ENCODE data around the gene AP2B1.

DNA sequence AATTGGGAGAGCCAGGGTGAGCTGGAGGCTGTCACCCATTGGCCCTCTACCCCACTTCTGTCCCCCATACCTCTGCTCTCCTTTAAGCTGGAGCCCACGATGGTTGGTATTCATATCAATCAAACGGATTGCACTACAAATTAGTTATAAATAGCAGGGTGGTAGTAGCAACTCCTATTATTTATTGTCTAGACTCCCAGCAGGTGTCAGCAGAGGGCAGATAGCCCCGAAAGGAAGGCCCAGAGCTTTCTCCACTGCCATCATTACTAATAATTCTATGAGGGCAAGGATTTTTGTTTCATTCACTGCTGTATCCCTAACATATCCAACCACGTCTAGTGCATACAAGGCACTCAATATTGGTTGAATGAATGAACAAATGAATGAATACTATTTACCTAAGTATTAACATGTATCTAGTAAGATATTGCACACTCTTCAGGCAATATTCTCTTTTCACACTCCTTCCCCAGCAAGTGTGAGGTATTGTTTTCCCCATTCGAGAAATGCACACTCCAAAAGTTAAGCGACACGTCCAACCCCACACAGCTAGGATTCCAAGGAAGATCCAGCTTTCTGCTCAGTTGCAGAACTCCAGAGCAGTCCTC lies 179.9 kb downstream of the AP2B1 start:
- TF ChIP-seq, protein P1, sequence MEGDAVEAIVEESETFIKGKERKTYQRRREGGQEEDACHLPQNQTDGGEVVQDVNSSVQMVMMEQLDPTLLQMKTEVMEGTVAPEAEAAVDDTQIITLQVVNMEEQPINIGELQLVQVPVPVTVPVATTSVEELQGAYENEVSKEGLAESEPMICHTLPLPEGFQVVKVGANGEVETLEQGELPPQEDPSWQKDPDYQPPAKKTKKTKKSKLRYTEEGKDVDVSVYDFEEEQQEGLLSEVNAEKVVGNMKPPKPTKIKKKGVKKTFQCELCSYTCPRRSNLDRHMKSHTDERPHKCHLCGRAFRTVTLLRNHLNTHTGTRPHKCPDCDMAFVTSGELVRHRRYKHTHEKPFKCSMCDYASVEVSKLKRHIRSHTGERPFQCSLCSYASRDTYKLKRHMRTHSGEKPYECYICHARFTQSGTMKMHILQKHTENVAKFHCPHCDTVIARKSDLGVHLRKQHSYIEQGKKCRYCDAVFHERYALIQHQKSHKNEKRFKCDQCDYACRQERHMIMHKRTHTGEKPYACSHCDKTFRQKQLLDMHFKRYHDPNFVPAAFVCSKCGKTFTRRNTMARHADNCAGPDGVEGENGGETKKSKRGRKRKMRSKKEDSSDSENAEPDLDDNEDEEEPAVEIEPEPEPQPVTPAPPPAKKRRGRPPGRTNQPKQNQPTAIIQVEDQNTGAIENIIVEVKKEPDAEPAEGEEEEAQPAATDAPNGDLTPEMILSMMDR (IDR thresholded peaks at IDR 0.05) = peak; percentile 34 to 73 (median 66)
- no peak for TF ChIP-seq POLR2A (IDR thresholded peaks at IDR 0.05)

All from adrenal gland (tissue), 5 donors.